HG02852 (cell line): ENCODE data around the gene MARK3.

Experiments
- ATAC-seq: cut with Tn5 transposase; IDR thresholded peaks from one replicate; pipeline ENCODE4 v1.9.1; 2021; ENCODE audit warnings: mild to moderate bottlenecking, moderate library complexity; ENCODE audit not compliant: unreplicated experiment

MARK3 gene

DNA sequence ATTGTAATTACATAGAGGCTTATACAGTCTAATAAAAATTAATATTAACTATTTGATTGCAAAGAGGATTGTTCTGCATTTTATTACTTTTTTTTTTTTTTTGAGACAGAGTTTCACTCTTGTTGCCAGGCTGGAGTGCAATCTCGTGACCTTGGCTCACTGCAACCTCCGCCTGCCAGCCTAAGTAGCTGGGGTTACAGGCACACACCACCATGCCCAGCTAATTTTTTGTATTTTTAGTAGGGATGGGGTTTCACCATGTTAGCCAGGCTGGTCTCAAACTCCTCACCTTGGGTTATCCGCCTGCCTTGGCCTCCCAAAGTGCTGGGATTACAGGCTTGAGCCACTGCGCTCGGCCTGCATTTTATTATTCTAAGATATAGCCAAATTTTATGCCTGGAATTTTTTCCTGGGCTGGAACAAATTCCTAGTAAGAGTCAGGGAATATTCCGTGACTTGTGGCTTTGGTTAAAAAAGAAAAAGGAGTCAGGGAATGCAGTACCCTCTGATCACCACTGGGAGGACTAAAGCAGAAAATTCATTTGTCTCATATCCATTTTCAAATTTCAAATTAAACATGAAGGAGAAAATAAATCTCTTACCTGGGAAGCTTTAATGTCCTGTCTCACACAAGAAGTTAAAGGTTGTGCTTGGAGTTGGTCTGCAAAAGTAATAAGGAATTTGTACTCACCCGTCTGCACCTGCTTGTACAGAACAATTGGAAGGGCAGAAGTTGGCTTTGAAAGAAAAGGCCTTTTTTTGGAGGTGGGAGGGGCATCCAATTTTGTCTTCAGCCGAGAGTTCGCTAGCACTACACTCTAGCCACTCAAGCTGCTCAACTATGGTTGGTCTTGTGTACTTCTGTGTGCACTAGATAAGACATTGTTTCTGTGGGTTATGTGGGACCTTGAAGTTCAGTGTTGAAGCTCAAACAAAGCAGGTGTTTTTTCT is 8.7 kb downstream of the MARK3 start:
- no peak for ATAC-seq

DNA sequence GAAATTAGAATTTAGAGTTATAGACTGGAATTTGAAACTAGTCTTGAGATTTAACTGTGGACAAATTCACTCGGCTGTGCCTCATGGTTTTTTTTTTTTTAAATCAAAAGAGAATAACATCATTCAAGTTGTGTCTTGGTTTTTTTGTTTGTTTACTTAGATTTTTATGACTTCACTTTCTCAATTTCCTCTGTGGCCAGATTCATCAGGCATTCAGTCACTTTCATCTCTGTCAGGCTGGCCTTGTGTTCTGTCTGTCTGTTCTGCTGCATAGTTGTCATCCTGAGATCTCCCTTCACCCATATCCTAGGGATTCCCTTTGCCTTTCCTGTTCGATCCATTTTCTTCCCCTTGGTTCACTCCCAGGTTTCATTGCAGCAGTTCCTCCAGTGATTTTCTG is 10.0 kb downstream of the MARK3 start:
- ATAC-seq, result no peak

DNA sequence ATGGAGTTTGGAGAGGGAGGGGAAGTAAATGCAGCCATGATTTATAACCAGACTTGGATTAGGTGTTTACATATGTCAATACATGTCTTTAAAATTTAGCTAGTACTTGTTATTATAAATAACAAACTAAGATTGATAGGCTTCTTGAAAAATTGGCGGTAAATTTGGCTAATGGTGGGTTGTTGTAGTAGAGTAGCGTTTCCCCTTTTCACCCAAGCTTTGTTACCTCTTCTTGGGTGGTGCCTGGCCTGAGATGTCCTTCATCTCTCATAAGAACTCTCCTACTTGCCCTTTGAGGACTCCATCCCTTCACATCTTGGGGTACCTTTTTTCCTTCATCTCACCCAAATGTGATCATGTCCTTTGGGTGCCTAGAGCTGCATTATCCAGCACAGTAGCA is 11.2 kb downstream of the MARK3 start:
- ATAC-seq, result no peak

DNA sequence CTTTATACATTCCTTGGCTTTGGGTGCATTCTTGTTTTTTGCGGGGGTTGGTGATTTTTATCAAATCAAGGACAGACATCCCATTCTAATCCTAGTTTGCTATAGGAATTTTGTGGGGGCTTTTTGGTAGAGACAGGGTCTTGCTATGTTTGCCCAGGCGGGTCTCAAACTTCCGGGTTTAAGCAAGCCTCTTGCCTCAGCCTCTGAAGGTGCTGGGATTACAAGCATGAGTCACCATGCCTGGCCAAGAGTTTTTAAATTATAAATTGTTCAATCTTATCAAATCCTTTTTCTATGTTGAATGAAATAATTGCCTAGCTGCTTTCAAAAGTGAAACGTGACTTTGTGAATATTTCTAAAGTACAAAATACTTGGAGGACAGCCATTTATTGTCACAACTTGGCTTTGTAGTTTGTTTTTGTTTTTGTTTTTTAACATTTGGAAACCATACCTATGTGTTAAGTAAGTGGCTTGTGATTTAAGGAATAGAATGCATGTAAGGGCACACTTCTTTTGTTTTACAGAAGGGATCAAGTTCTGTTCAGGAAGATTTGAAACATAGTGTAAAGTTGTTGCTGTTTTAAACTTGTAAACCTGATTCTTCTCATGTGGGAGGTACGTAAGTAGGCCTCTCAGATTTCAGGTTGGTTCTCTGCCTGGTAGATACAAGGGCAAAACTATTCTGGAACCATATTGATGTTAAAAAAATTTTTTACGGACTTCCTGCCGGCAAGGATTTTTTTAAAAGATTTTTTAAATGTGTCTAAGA is 13.4 kb downstream of the MARK3 start:
- no peak for ATAC-seq

DNA sequence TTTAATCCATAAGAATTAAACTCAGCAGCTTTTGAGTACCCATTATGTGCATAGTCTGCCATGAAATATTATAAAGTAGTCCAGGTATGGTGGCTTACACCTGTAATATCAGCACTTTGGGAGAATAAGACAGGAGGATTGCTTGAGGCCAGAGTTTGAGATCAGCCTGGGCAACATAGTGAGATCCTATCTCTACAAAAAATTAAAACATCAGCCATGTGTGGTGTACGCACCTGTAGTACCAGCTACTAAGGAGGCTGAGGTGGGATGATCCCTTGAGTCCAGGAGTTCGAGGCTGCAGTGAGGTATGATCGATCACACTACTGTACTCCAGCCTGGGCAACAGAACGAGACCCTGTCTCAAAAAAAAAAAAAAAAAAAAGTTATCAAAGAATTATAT is 15.3 kb downstream of the MARK3 start:
- no peak for ATAC-seq

DNA sequence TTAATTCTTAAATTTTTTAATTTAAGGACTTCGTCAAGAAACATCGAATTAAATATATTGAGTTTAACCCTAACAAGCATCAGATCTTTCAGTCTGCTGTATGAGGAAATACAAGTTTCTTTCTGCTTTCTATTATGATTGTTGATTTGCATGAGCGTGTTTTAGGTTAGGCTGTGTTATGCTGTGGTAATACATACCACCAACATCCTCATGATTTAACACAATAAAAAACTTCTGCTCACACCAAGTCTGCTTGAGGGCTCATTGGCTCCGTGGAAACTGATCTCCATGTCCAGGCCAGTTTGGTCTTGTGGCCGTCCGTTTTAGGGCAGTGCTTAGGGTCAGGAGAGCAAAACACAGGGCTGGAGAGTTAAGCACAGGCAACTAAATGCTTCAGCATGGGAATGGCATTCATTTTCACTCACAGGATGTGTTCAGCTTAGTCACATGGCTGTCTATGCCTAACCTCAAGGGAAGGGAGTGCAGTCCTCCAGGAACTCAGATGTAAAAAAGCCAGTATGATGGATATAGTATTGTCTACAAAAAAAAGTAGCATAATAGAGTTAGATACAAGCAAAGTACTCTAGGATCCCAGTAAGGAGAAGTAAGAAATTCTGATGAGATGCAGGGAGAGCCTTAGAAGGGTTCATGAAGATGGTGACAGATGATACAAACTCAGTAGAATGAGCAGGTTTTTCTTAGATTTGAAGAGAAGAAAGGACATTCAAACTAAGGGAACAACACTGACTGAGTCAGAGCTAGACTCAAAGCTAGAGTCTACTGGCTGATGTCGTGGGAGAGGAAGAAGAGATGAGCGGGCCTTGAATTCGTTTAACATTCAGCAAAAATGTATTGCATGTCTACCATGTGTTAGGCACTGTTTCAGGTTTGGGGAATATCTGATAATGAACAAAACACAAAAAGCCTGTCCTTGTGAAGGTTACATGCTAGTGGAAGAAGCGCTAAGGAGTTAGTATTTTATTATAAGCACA is 16.3 kb downstream of the MARK3 start:
- no peak for ATAC-seq

DNA sequence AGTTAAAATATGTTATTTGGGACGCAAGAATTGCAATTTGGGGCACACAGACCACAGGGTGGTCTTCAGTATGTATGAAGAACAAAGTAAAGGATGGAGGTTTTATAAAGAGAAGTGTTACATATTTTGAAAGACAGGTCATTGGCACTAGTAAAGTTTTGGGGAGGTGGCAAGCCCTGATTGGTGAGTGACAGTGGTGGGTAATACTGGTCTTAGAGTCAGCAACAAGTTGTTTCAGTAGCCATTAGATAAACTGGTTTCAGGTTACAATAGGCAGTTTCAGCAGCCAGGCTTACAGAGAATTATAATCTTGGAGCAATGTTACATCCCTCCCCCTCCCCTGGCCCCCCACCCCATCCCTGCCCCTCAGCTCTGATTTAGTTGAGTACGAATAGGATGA is 17.5 kb downstream of the MARK3 start:
- ATAC-seq, result no peak

DNA sequence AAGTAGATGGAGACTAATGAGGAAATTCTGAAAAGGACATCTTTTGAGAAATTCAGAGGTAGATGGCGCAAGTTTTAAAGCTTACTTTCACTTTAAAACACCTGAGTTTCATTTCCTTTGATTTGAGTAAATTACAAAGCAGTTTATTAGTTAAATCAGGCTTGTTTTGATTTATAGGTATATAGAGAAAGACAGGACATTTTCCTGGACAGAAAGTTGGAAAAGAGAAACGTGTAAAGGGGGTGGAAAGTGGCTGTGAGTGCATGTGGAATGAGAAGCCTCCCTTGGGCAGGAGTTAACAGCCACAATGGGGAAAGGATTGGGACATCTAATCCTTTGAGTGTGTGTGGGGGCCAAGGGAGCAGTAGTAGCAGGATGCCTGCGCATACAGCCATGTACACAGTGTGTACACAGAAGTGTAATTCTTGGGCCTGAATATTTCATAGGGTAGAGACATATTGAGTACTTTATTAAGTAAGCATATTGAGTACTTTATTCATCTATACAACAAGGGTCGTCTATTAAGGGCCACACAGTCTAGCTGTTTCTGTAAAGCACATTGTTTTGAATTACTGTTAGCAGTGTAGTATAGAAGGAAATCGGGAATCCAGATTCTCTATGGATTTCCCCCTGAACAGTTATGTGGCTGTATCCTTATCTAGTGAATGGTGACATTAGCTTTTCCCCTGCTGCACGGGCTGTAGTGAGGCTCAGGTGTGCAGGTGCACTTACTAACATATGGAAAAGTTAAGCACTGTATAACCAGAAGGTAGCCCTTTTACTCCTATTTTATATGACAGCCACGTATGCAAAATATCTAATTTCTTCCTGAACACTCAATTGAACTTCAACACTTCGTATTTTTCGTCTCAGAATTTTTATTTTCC is 19.1 kb downstream of the MARK3 start:
- ATAC-seq, result no peak

DNA sequence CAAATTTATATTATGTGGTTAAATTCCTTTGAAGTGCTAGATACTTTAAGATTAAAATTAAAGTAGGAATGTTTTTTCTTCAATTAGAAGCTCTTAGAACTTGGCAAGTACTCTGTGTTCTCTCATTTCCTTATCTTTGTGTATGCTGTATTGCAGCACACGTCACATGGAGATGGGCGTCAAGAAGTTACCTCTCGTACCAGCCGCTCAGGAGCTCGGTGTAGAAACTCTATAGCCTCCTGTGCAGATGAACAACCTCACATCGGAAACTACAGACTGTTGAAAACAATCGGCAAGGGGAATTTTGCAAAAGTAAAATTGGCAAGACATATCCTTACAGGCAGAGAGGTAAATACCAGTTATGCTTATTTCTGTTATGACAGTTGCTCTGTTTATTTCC is 19.7 kb downstream of the MARK3 start:
- no peak for ATAC-seq

DNA sequence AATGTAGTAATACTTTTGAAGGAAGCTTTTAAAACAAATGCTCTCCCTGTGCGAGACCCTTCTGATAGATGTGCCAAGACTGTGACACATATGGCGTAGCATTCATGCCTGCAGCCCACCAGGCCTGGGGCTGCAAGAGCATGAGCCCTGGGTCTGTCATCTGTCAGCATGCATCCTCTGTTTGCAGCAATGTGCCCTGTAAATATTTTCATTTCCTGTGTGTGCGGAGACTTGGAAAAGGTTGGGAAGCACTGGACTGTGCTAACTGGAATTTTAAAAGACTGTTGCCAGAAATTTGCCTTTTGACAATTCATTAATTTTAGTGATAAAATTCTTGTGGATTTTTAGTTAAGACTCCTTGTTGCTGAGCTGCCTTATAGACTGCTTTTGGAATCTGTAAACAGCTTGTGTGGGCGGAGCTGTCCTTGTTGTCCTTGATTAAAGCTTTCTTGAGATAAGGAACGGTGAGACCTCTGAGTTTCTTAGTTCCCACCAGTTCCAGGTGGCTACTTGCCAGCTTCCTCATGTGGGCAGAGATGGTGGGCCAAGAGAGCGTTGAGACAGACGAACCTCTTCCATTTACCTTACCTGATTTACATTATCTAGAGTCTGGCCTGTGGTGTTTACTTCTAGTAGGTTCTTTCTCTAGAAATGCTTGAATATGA is 23.4 kb downstream of the MARK3 start:
- no peak for ATAC-seq

DNA sequence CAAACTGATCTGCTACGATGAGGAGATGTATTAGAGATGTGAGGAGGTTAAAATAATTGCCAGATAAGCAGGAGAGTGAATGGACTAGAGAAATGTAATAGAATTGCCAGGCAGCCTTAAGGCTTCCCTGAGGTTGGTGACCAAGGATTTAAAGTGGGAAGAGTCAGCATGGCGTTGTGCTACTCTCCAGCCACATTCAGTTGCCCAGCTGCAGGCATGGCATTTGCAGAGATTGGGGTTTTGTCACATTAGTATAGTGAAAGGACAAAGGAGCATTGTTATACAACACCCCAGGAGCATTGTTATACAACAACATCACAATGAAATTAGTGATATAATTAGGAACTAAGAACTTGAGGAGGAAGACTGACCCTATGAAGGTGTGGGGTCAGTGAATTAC is 31.7 kb downstream of the MARK3 start:
- no peak for ATAC-seq

DNA sequence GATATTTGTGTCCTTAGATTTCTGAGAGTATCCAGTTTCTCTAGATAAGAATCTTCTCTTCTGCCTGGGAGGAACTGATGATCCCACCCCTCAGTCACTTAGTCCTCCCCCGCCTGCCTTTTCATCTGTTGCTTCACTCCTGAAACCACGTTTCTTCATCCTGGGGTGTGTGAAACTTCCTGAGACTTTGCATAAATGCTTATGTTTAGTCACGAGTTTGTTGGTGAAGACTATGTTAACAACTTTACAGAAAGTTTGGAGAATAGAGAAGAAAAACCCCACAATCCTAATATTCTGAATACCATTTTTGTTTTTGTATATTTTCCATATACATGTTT is 33.2 kb downstream of the MARK3 start:
- no peak for ATAC-seq

DNA sequence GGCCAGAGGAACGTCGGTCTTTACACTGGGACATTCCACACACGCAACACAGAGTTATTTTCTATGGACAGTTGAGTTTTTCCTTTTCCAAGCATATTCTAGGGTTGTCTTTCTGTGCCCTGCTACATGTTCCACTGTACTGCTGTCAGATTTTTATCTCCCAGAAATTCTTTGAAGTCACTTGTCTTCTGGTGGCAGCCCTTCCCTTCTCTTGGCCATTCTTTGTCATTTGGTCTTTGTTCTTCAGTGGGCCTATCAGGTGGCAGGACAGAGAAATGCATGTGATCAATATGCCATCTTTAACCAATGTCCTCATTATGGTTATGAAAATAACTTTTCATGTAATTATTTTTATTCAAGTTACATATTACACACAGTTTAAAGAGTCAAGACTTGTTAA is 36.3 kb downstream of the MARK3 start:
- ATAC-seq, result no peak

DNA sequence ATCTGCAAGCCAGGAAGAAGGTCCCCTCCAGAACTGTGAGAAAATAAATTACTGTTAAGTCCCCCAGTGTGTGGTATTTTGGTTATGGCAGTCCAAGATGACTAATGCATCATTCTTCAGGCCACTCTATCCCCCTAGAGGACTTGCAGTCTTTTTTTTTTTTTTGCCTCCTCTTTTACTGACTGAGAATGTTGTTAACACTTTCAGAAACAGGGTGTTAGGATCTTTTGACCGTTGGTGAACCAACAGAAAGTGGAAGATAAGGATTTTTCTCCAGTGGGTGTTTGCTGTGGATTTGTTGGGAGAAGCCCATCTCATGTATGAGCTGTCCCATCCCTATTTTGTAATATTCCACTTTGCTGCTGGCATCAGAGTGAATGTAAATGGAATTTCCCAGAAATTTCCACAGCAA is 37.8 kb downstream of the MARK3 start:
- ATAC-seq, result no peak

DNA sequence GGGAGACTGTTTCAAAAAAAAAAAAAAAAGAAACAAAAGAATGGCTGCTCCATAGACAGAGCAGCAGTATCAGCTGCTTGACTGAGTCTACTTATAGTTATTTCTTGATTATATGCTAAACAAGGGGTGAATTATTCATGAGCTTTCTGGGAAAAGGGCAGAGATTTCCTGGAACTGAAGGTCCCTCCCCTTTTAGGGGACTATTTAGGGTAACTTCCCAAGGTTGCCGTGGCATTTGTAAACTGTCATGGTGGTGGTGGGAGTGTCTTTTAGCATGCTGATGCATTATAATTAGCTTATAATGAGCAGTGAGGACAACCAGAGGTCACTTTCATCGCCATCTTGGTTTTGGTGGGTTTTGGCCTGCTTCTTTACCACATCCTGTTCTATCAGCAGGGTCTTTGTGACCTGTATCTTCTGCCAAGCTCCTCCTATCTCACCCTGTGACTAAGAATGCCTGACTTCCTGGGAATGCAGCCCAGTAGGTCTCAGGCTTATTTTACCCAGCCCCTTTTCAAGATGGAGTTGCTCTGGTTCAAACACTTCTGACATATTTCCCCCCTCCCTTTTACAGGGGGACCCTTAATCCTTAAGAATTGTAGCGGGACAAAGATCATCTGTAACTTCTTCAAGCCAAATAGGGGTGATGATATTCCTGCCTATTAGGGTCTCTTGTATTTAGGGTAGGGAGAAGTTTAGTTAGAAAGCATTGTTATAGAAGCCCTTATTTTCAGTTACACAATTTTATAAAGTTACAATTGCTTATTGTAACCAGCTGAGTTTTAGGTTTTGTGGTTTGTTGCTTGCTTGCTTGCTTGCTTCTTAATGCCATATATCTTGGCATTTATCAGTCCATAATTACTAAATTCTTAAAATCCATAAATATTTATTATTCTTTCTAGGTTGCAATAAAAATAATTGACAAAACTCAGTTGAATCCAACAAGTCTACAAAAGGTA is 42.5 kb downstream of the MARK3 start:
- ATAC-seq, result no peak

DNA sequence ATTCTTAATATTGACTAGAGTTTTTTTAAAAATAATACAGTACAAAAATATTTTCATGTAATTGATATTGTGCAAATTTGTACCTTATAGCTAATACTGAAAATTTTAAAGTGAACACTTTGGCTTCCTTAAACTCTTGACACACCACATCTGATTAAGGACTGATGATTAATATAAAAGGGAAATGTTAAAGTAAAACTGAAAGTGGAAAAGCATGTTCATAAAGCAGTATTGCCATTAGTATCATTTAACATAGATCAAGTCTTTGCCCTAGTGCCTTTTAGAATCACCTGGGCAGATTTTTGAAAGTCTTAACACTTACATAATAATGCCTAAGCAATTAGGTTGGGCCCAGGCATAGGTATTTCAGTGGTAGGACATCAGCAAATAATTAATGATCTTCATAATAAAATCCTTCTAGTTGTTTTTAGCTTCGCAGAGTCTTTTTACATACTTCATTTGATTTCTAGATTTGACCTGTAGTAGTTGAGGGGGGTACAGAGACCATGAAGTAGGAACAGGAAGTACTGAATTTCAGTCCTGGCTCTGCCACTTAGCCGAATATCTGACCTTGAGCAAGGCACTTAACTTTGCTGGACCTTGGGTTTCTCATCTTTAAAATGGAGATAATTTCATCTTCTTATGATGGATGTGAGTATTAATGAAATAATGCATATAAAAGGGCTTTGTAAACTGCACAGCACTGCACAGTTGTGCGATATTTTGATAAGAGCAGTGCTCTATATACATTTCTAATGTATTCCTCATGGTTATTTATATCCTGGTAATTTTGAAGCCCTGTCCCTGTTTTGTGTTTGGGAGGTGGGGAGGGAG is 43.7 kb downstream of the MARK3 start:
- no peak for ATAC-seq

DNA sequence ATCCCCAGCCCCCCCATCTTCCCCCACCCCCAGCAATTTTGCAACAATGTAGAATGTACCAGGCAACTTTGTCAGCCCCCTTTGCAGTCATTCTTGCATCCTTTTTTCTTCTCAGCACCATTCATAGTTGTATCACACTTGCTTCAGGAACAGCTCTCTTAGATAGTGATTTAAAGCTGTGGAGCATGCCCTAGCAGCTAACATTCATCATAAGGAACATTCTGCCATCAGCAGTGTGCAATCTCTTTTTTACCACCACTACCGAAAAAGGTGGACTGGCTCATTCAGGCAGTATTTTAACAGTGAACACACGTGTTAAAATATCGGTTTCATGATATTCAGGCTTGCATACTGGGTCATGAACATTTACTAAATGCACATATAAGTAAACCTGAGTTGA is 45.1 kb downstream of the MARK3 start:
- ATAC-seq, result no peak

DNA sequence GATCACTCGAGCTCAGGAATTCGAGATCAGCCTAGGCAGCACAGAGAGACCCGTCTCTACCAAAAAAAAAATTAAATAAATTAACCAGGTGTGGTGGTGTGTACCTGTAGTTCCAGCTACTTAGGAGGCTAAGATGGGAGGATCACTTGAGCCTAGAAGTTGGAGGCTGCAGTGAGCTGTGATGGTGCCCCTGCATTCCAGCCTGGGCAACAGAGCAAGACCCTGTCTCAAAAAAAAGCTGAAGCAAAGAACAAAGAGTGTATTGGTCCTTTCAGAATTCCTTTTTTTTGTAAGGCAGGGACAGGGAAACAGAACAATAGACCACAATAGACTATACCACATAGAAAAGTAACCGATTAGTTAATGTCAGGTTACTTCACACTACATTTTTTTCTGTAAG is 47.4 kb downstream of the MARK3 start:
- no peak for ATAC-seq
